Measurements from ENCODE around the gene VAV1. TPM values are rescaled to one million over a fixed set of nuclear protein-coding genes. Genes with fewer than 3 reads are reported as not detected.

Gene VAV1
- total and polyA plus RNA-seq, 12 donors = 1.1 to 21.1 (median 9.1) TPM

GRCh38 chr19:6848986-6849385, 76.5 kb downstream of the VAV1 start:
- Histone ChIP-seq H3K9me3 (replicated peaks in 1 of 3) (no peaks in the 10 kb centered on the region), H3K4me3 (no peak overlapping the region), H3K27ac (no peak overlapping the region), H3K4me1 (replicated peaks in 1 of 2) (no peaks in the 10 kb centered on the region), H3K36me3 (replicated peaks in 1 of 2) (no peaks in the 10 kb centered on the region), H3K27me3 (no peaks in the 10 kb centered on the region)
- DNase-seq = no peak
- intact Hi-C loops (cut with DNase I) = no loop called here
- TF ChIP-seq CTCF (IDR thresholded peaks at IDR 0.05) = no peak
- no peak for TF ChIP-seq POLR2A (IDR thresholded peaks at IDR 0.05)
- 54 to 82% (median 72%) methylated on average over 3 of the region's 3 CpGs for WGBS, 4 donors

- WGBS, 4 donors = 43 to 60% (median 51%) methylated on average over 2 of the region's 2 CpGs
- H3K4me1 ChIP-seq (replicated peaks in 1 of 2) = no peaks in the 10 kb centered on the region
- no peaks in the 10 kb centered on the region for H3K27me3 ChIP-seq
- intact Hi-C loops (cut with DNase I) = loop anchor here in 1 of 2 donors (10.0 kb wide), 1 partner anchor 95 kb away; no protein-coding TSS in a partner anchor
- TF ChIP-seq POLR2A (IDR thresholded peaks at IDR 0.05) = no peak
- no peak overlapping the region for H3K27ac ChIP-seq
- H3K4me3 ChIP-seq = no peak overlapping the region
- DNase-seq = no peak
- H3K9me3 ChIP-seq (replicated peaks in 1 of 3) = no peaks in the 10 kb centered on the region
- H3K36me3 ChIP-seq (replicated peaks in 1 of 2) = no peaks in the 10 kb centered on the region
Measured at GRCh38 chr19:6849876-6850275, 77.4 kb downstream of the VAV1 start.

- 65 to 77% (median 73%) methylated on average over 1 of the region's 1 CpG for WGBS, 4 donors
- no peak for TF ChIP-seq POLR2A (IDR thresholded peaks at IDR 0.05)
- no peak for TF ChIP-seq CTCF (IDR thresholded peaks at IDR 0.05)
- Histone ChIP-seq H3K4me3 (no peak overlapping the region), H3K9me3 (replicated peaks in 1 of 3) (no peaks in the 10 kb centered on the region), H3K27me3 (no peaks in the 10 kb centered on the region), H3K27ac (no peak overlapping the region), H3K36me3 (replicated peaks in 1 of 2) (no peaks in the 10 kb centered on the region), H3K4me1 (replicated peaks in 1 of 2) (no peaks in the 10 kb centered on the region)
- intact Hi-C loops (cut with DNase I) = loop anchor here in 1 of 2 donors (10.0 kb wide), 1 partner anchor 97 kb away; no protein-coding TSS in a partner anchor
- no peak for DNase-seq
Measured at GRCh38 chr19:6851359-6851758, 78.9 kb downstream of the VAV1 start.

- no peaks in the 10 kb centered on the region for H3K36me3 ChIP-seq (replicated peaks in 1 of 2)
- no peaks in the 10 kb centered on the region for H3K9me3 ChIP-seq (replicated peaks in 1 of 3)
- no peak for DNase-seq
- WGBS, 4 donors = 77 to 100% (median 88%) methylated on average over 1 of the region's 1 CpG
- intact Hi-C loops (cut with DNase I) = loop anchor here in 1 of 2 donors (10.0 kb wide), 1 partner anchor 97 kb away; no protein-coding TSS in a partner anchor
- H3K27me3 ChIP-seq = no peaks in the 10 kb centered on the region
- H3K4me3 ChIP-seq = no peak overlapping the region
- no peaks in the 10 kb centered on the region for H3K4me1 ChIP-seq (replicated peaks in 1 of 2)
- H3K27ac ChIP-seq = no peak overlapping the region
- TF ChIP-seq POLR2A (IDR thresholded peaks at IDR 0.05) (no peak), CTCF (IDR thresholded peaks at IDR 0.05) (no peak)
Measured at GRCh38 chr19:6852001-6852400, 79.5 kb downstream of the VAV1 start.

- Histone ChIP-seq H3K27me3 (no peaks in the 10 kb centered on the region), H3K36me3 (replicated peaks in 1 of 2) (no peaks in the 10 kb centered on the region), H3K27ac (no peak overlapping the region), H3K4me1 (replicated peaks in 1 of 2) (no peaks in the 10 kb centered on the region), H3K9me3 (replicated peaks in 1 of 3) (no peaks in the 10 kb centered on the region), H3K4me3 (no peak overlapping the region)
- 76 to 85% (median 80%) methylated on average over 11 of the region's 11 CpGs for WGBS, 4 donors
- TF ChIP-seq CTCF (IDR thresholded peaks at IDR 0.05) (no peak), POLR2A (IDR thresholded peaks at IDR 0.05) (no peak)
- intact Hi-C loops (cut with DNase I) = loop anchor here in 1 of 2 donors (10.0 kb wide), 1 partner anchor 99 kb away; no protein-coding TSS in a partner anchor
- no peak for DNase-seq
Measured at GRCh38 chr19:6853868-6854267, 81.4 kb downstream of the VAV1 start.
